Panc1 (cell line): ENCODE measurements around the gene SMNDC1.
"Not testable (repeated sequence)": the region's sequence is repeated elsewhere in the genome, so short reads cannot be mapped to it uniquely, and the experiment has no call there.

ENCODE experiments used
- POLR2AphosphoS5 ChIP-seq: IDR thresholded peaks from 2 replicates; pipeline ENCODE4 v1.6.1; 2012; ENCODE audit warnings: mild to moderate bottlenecking, low read depth, low read length, moderate library complexity
- REST ChIP-seq, 2 experiments: IDR thresholded peaks; 2 replicates each; pipeline ENCODE4 v1.6.1; 2011 to 2012; ENCODE audit warnings: low read depth in 2 of 2, control low read depth in 1 of 2, low read length in 1 of 2, mild to moderate bottlenecking in 1 of 2, moderate library complexity in 1 of 2; ENCODE audit not compliant: insufficient read depth in 1 of 2
- SIN3A ChIP-seq: IDR thresholded peaks from 2 replicates; pipeline ENCODE4 v1.6.1; 2012; ENCODE audit warnings: low read depth, mild to moderate bottlenecking, low read length, moderate library complexity, borderline replicate concordance; ENCODE audit not compliant: insufficient read depth
- TCF7L2 ChIP-seq: IDR thresholded peaks from 2 replicates; pipeline ENCODE4 v1.6.1; 2011; ENCODE audit warnings: mild to moderate bottlenecking, low read depth, low read length, inconsistent platforms
- TF ChIP-seq, protein P1 (sequence below): fragments of 450-650 bp; IDR thresholded peaks from 2 replicates; pipeline ENCODE4 v1.5.1; 2017; ENCODE audit warnings: mild to moderate bottlenecking

DNA sequence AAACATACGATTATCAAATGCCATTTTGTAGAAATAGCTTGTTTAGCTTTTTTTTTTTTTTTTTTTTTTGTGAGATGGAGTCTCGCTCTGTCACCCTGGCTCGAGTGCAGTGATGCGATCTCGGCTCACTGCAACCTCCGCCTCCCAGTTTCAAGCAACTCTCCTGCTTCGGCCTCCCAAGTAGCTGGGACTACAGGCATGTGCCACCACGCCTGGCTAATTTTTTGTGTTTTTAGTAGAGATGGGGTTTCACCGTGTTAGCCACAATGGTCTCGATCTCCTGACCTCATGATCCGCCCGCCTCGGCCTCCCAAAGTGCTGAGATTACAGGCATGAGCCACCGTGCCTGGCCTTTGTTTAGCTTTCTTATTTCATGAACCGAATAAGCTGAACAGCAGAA, 31.7 kb downstream of the SMNDC1 start:
- not testable (repeated sequence) for TF ChIP-seq POLR2AphosphoS5; REST (IDR thresholded peaks at IDR 0.05; ENCODE audit: insufficient read depth in 1 of 2, low read depth in 2 of 2, low read length in 1 of 2); SIN3A; TCF7L2
- TF ChIP-seq, protein P1, sequence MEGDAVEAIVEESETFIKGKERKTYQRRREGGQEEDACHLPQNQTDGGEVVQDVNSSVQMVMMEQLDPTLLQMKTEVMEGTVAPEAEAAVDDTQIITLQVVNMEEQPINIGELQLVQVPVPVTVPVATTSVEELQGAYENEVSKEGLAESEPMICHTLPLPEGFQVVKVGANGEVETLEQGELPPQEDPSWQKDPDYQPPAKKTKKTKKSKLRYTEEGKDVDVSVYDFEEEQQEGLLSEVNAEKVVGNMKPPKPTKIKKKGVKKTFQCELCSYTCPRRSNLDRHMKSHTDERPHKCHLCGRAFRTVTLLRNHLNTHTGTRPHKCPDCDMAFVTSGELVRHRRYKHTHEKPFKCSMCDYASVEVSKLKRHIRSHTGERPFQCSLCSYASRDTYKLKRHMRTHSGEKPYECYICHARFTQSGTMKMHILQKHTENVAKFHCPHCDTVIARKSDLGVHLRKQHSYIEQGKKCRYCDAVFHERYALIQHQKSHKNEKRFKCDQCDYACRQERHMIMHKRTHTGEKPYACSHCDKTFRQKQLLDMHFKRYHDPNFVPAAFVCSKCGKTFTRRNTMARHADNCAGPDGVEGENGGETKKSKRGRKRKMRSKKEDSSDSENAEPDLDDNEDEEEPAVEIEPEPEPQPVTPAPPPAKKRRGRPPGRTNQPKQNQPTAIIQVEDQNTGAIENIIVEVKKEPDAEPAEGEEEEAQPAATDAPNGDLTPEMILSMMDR = not testable (repeated sequence)
